ENCODE measurements around the gene LPP.

Gene LPP

GRCh38 chr3:188908002-188908850 lies 754.3 kb downstream of the LPP start:
- no peak for DNase-seq (ENCODE audit: low read depth in 2 of 2)

- DNase-seq (ENCODE audit: low read depth in 2 of 2) = no peak
Measured at GRCh38 chr3:188911026-188911850, 757.3 kb downstream of the LPP start.

GRCh38 chr3:188913084-188913483 lies 759.1 kb downstream of the LPP start:
- no peak for DNase-seq (ENCODE audit: low read depth in 2 of 2)

- DNase-seq (ENCODE audit: low read depth in 2 of 2) = no peak
Measured at GRCh38 chr3:188914552-188914951, 760.6 kb downstream of the LPP start.

- no peak for DNase-seq (ENCODE audit: low read depth in 2 of 2)
Measured at GRCh38 chr3:188915127-188915526, 761.2 kb downstream of the LPP start.

- no peak for DNase-seq (ENCODE audit: low read depth in 2 of 2)
Measured at GRCh38 chr3:188916934-188917401, 763.0 kb downstream of the LPP start.

GRCh38 chr3:188918093-188918492 lies 764.1 kb downstream of the LPP start:
- DNase-seq (ENCODE audit: low read depth in 2 of 2) = no peak

- no peak for DNase-seq (ENCODE audit: low read depth in 2 of 2)
Measured at GRCh38 chr3:188923671-188924070, 769.7 kb downstream of the LPP start.

- DNase-seq (ENCODE audit: low read depth in 2 of 2) = no peak
Measured at GRCh38 chr3:188925376-188925775, 771.4 kb downstream of the LPP start.

GRCh38 chr3:188926111-188926510 lies 772.2 kb downstream of the LPP start:
- DNase-seq (ENCODE audit: low read depth in 2 of 2) = no peak

- DNase-seq (ENCODE audit: low read depth in 2 of 2) = no peak
Measured at GRCh38 chr3:188926741-188927511, 773.0 kb downstream of the LPP start.

GRCh38 chr3:188927971-188928370 lies 774.0 kb downstream of the LPP start:
- DNase-seq (ENCODE audit: low read depth in 2 of 2) = no peak

GRCh38 chr3:188929137-188929536 lies 775.2 kb downstream of the LPP start:
- no peak for DNase-seq (ENCODE audit: low read depth in 2 of 2)

- DNase-seq (ENCODE audit: low read depth in 2 of 2) = no peak
Measured at GRCh38 chr3:188931036-188931435, 777.1 kb downstream of the LPP start.

- DNase-seq (ENCODE audit: low read depth in 2 of 2) = no peak
Measured at GRCh38 chr3:188931531-188931930, 777.6 kb downstream of the LPP start.

GRCh38 chr3:188934989-188935388 lies 781.0 kb downstream of the LPP start:
- no peak for DNase-seq (ENCODE audit: low read depth in 2 of 2)

- DNase-seq (ENCODE audit: low read depth in 2 of 2) = no peak
Measured at GRCh38 chr3:188936597-188937107, 782.7 kb downstream of the LPP start.

GRCh38 chr3:188937389-188937788 lies 783.4 kb downstream of the LPP start:
- no peak for DNase-seq (ENCODE audit: low read depth in 2 of 2)

GRCh38 chr3:188938999-188939398 lies 785.0 kb downstream of the LPP start:
- no peak for DNase-seq (ENCODE audit: low read depth in 2 of 2)

GRCh38 chr3:188939814-188940572 lies 786.0 kb downstream of the LPP start:
- DNase-seq (ENCODE audit: low read depth in 2 of 2) = no peak
